Measurements from ENCODE around the gene ESPN.
"Not testable (repeated sequence)": the region's sequence is repeated elsewhere in the genome, so short reads cannot be mapped to it uniquely, and the experiment has no call there.

- not testable (repeated sequence) for TF ChIP-seq TOX (CRISPR knock-in tag; IDR thresholded peaks at IDR 0.05; ENCODE audit: borderline replicate concordance); POU6F1 (CRISPR knock-in tag; IDR thresholded peaks at IDR 0.05; ENCODE audit: borderline replicate concordance, low read depth); ZC3H10 (CRISPR knock-in tag; IDR thresholded peaks at IDR 0.05); ZFP30 (CRISPR knock-in tag; IDR thresholded peaks at IDR 0.05); ARNTL (CRISPR knock-in tag; IDR thresholded peaks at IDR 0.05; ENCODE audit: borderline replicate concordance, low read depth); CREB5 (CRISPR knock-in tag; IDR thresholded peaks at IDR 0.05; ENCODE audit: low read depth); ESRRG (CRISPR knock-in tag; IDR thresholded peaks at IDR 0.05); TSHZ2 (CRISPR knock-in tag; IDR thresholded peaks at IDR 0.05); RARB (CRISPR knock-in tag; IDR thresholded peaks at IDR 0.05); ISL1 (CRISPR knock-in tag; IDR thresholded peaks at IDR 0.05); PATZ1 (CRISPR knock-in tag; IDR thresholded peaks at IDR 0.05; ENCODE audit: borderline replicate concordance); SNAI2 (CRISPR knock-in tag; IDR thresholded peaks at IDR 0.05); OSR1 (CRISPR knock-in tag; IDR thresholded peaks at IDR 0.05); TCF4 (CRISPR knock-in tag; IDR thresholded peaks at IDR 0.05; ENCODE audit: borderline replicate concordance)
These were observed 25.9 kb downstream of the ESPN start for GRCh38 chr1:6450486-6450885.
